Transverse colon (tissue), 4 donors: ENCODE data around the gene CRNN. TPM values are rescaled to one million over a fixed set of nuclear protein-coding genes. Genes with fewer than 3 reads are reported as not detected.

Experiments
- DNase-seq: peaks from one replicate; pipeline ENCODE4 v3.0.0-alpha.2; 2019
- H3K27ac ChIP-seq, 4 donors: fragments of 200-600 bp; sonication (generic); 2 replicates each; pipeline ENCODE4 v1.5.1; 2016 to 2018; ENCODE audit warnings: inconsistent platforms in 4 of 4
- H3K27me3 ChIP-seq: fragments of 200-600 bp; sonication (generic); 2 replicates; pipeline ENCODE4 v1.5.1; 2017; ENCODE audit warnings: inconsistent platforms
- H3K36me3 ChIP-seq, 4 donors: fragments of 200-600 bp; sonication (generic); 2 replicates each; pipeline ENCODE4 v1.5.1; 2017 to 2019; ENCODE audit warnings: inconsistent platforms in 4 of 4
- H3K4me1 ChIP-seq, 4 donors: fragments of 200-600 bp; sonication (generic); 2 replicates each; pipeline ENCODE4 v1.5.1; 2017 to 2020; ENCODE audit warnings: inconsistent platforms in 4 of 4
- H3K4me3 ChIP-seq, 4 donors: fragments of 200-600 bp; sonication (generic); 1 replicate in 1 of 4; 2 replicates in 3 of 4; pipeline versions ENCODE4 v1.5.1 to v1.6.1; 2017 to 2019; ENCODE audit warnings: inconsistent platforms in 4 of 4
- H3K9me3 ChIP-seq, 2 donors: fragments of 200-600 bp; sonication (generic); 2 replicates each; pipeline ENCODE4 v1.5.1; 2017 to 2019; ENCODE audit warnings: inconsistent platforms in 2 of 2
- EP300 ChIP-seq: sonication (generic); formaldehyde crosslinking; IDR thresholded peaks from one replicate; pipeline ENCODE4 v1.6.1; 2017; ENCODE audit warnings: antibody characterized with exemption, low read depth
- POLR2A ChIP-seq: fragments of 450-650 bp; IDR thresholded peaks from one replicate; pipeline ENCODE4 v1.6.1; 2016; ENCODE audit warnings: antibody characterized with exemption, mild to moderate bottlenecking, moderate library complexity
- POLR2AphosphoS5 ChIP-seq, 3 donors: sonication (generic); formaldehyde crosslinking; IDR thresholded peaks; one replicate each; pipeline ENCODE4 v1.6.1; 2016; ENCODE audit warnings: antibody characterized with exemption in 3 of 3
- WGBS, 2 donors: methylation state at CpG; one replicate each; pipeline ENCODE4 v1.1.5; 2018; ENCODE audit warnings: low coverage in 1 of 2; 5-methylcytosine and 5-hydroxymethylcytosine counted together
- in situ Hi-C, 4 donors: fragments of 200-750 bp; cut with MboI; loops; one replicate each; pipeline versions ENCODE4 v1.15.0 to v1.15.1; 2017; ENCODE audit warnings: low sequenced_read_pairs in 3 of 4, low pct_ligation_motif_present in 1 of 4, low pct_unique_long_range_greater_than_20kb in 1 of 4
- intact Hi-C: fragments of 100-400 bp; cut with DNase I; formaldehyde crosslinking; loops from one replicate; pipeline ENCODE4 v1.15.1; 2023; ENCODE audit warnings: low total_unique reads
- total RNA-seq, 4 donors: library from RNA; depleted of rRNA; stranded (reverse); fragments of >200 nt; gene quantifications; one replicate each; pipeline ENCODE4 v1.1.0, GENCODE V29; 2016
- TF ChIP-seq, protein P1 (sequence below), 5 experiments: fragments of 200-600 bp in 3 of 5; fragments of 450-650 bp in 2 of 5; sonication (generic) in 3 of 5; IDR thresholded peaks; 1 replicate in 2 of 5; 2 replicates in 3 of 5; pipeline ENCODE4 v1.5.1; 2016 to 2017; ENCODE audit warnings: antibody characterized with exemption in 5 of 5, inconsistent platforms in 3 of 5, mild to moderate bottlenecking in 2 of 5, moderate library complexity in 1 of 5

Gene CRNN
- total RNA-seq, 4 donors from 2014 or later = not detected

DNA sequence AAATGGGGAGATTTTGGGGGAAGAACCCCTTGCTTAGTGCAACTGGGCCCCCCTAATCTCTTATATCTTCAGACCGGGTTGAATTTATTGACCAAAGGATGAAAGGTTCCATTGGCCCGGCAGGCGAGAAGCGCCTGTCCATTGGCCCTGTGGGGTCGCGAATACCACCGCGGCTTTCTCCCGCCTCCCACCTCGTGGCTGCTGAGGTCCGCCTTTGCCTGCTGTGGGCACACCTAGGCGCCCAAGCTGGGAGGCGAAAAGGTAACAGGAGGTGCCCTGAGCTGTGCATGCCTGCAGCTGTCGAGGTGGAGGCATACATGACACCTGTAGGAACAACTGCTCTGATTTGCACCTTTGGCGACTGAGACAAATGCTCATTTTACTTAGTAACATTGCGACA is 33.1 kb downstream of the CRNN start:
- no peak overlapping the region for H3K4me3 ChIP-seq
- TF ChIP-seq, protein P1, sequence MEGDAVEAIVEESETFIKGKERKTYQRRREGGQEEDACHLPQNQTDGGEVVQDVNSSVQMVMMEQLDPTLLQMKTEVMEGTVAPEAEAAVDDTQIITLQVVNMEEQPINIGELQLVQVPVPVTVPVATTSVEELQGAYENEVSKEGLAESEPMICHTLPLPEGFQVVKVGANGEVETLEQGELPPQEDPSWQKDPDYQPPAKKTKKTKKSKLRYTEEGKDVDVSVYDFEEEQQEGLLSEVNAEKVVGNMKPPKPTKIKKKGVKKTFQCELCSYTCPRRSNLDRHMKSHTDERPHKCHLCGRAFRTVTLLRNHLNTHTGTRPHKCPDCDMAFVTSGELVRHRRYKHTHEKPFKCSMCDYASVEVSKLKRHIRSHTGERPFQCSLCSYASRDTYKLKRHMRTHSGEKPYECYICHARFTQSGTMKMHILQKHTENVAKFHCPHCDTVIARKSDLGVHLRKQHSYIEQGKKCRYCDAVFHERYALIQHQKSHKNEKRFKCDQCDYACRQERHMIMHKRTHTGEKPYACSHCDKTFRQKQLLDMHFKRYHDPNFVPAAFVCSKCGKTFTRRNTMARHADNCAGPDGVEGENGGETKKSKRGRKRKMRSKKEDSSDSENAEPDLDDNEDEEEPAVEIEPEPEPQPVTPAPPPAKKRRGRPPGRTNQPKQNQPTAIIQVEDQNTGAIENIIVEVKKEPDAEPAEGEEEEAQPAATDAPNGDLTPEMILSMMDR (IDR thresholded peaks at IDR 0.05) = no peak
- TF ChIP-seq EP300 = no peak
- no peak for TF ChIP-seq POLR2A
- TF ChIP-seq POLR2AphosphoS5 (IDR thresholded peaks at IDR 0.05) = no peak
- no peaks in the 10 kb centered on the region for H3K4me1 ChIP-seq
- intact Hi-C loops (no loop called here), in situ Hi-C loops (no loop called here)
- WGBS, 2 donors = 79 to 86% methylated on average over 9 to 16 of the region's 16 CpGs
- H3K9me3 ChIP-seq = no peaks in the 10 kb centered on the region
- no peak for DNase-seq
- no peaks in the 10 kb centered on the region for H3K36me3 ChIP-seq
- no peak overlapping the region for H3K27ac ChIP-seq
- H3K27me3 ChIP-seq = no peaks in the 10 kb centered on the region

DNA sequence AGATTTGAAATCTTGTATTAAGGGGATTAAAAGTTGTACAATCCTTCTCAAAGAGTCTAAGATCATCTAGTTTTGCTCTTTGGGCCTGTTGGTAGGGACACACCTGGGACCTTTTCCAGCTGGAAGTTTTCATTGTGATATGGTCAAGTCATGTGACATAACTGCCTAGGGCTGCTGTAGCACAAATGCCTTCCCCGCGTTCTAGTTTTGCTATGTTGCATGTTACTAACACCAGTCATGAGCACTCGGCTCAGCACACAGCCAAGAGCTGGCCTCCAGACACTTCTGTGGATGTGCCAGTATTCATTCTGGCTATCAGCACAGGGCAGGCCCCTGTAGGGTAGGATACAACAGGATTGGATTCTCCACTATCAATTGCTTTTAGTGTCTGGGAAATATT is 39.6 kb downstream of the CRNN start:
- H3K4me1 ChIP-seq = no peaks in the 10 kb centered on the region
- no peaks in the 10 kb centered on the region for H3K36me3 ChIP-seq
- H3K27me3 ChIP-seq = no peaks in the 10 kb centered on the region
- 86% methylated on average over 3 of the region's 3 CpGs; no CpG with 5 or more reads in 1 of the 2 donors for WGBS, 2 donors
- H3K9me3 ChIP-seq = no peaks in the 10 kb centered on the region
- in situ Hi-C loops (no loop called here), intact Hi-C loops (no loop called here)
- DNase-seq = no peak
- no peak overlapping the region for H3K4me3 ChIP-seq
- TF ChIP-seq POLR2A (no peak), POLR2AphosphoS5 (IDR thresholded peaks at IDR 0.05) (no peak)
- TF ChIP-seq, protein P1 (IDR thresholded peaks at IDR 0.05) = no peak
- H3K27ac ChIP-seq = no peak overlapping the region

DNA sequence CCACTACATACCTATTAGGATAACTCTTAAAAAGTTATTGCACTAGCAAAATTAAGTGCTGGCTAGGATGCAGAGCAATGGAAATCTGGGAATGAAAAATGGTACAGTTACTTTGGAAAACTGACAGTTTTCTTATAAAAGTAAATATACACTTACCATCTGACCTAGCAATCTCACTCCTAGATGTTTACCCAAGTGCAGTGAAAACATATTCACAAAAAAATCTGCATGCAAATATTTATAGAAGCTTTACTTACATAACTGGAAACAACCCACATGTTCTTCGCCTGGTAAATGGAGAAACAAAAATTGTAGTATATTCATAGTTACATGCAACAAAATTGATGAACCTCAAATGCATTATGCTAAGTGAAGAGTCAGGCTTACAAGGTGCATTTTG is 41.4 kb downstream of the CRNN start:
- Histone ChIP-seq H3K9me3 (no peaks in the 10 kb centered on the region), H3K4me3 (no peak overlapping the region), H3K27me3 (no peaks in the 10 kb centered on the region), H3K4me1 (no peaks in the 10 kb centered on the region), H3K27ac (no peak overlapping the region), H3K36me3 (no peaks in the 10 kb centered on the region)
- TF ChIP-seq EP300 (no peak), POLR2AphosphoS5 (IDR thresholded peaks at IDR 0.05) (no peak), POLR2A (no peak)
- TF ChIP-seq, protein P1 (IDR thresholded peaks at IDR 0.05) = no peak
- DNase-seq = no peak
- intact Hi-C loops = no loop called here
- 41 to 57% methylated on average over 1 of the region's 1 CpG for WGBS, 2 donors
- in situ Hi-C loops = no loop called here

DNA sequence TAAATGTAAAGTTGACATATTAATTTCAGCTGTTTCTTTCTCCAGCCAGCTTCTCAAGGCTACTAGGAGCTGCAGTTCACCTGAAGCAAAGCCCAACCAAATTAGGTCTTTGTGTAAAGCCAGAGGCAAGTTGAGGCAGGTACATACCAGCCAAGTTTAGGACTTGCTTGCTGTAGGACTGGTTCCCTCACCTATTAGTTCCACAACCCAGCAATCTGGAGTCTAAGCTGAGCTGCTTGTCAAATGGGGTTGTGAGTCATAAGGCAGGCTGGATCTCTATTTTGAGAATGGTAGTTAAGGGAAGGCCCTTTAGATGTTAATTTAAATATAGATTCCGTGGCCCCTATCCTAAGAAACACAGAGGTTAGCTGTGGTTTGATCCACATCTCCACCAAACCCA is 46.6 kb downstream of the CRNN start:
- Histone ChIP-seq H3K36me3 (no peaks in the 10 kb centered on the region), H3K4me3 (no peak overlapping the region), H3K27me3 (no peaks in the 10 kb centered on the region), H3K27ac (no peak overlapping the region), H3K9me3 (no peaks in the 10 kb centered on the region), H3K4me1 (no peaks in the 10 kb centered on the region)
- DNase-seq = no peak
- TF ChIP-seq, protein P1 (IDR thresholded peaks at IDR 0.05) = no peak
- no peak for TF ChIP-seq POLR2AphosphoS5 (IDR thresholded peaks at IDR 0.05)
- no peak for TF ChIP-seq POLR2A
- no peak for TF ChIP-seq EP300
- 0 to 50% methylated on average over 1 of the region's 1 CpG for WGBS, 2 donors
- intact Hi-C loops (no loop called here), in situ Hi-C loops (no loop called here)
